H1 (cell line): ENCODE measurements around the gene P3H3. TPM values are rescaled to one million over a fixed set of nuclear protein-coding genes. Genes with fewer than 3 reads are reported as not detected.

Experiments
- CTCF ChIA-PET: fragments of 300-600 bp; sonication (Branson Sonifier 250); formaldehyde crosslinking; loops from one replicate; lab custom pipeline; 2021; ENCODE audit not compliant: partially characterized antibody; lab: Charles Lee
- POLR2A ChIA-PET: fragments of 300-600 bp; sonication (Branson Sonifier 250); formaldehyde crosslinking; loops from one replicate; lab custom pipeline; 2021; ENCODE audit warnings: inconsistent platforms; ENCODE audit not compliant: partially characterized antibody; lab: Charles Lee
- DNase-seq, 2 experiments: peaks; one replicate each; pipeline versions ENCODE4 v3.0.0 to v3.0.0-alpha.2; 2010 to 2022; ENCODE audit warnings: low spot score in 2 of 2, low read depth in 1 of 2, mixed read lengths in 1 of 2
- FAIRE-seq: peaks from 2 replicates; lab custom pipeline; 2011; peaks lifted over from hg19 to GRCh38; lab: Jason Lieb, UNC
- H2AFZ ChIP-seq: 2 replicates; pipeline ENCODE4 v1.8.1; 2012; ENCODE audit warnings: low read length, inconsistent platforms
- H2AK5ac ChIP-seq: 2 replicates; pipeline ENCODE4 v1.6.1; 2013; ENCODE audit warnings: low read depth, low read length
- H2BK120ac ChIP-seq: replicated peaks from 2 replicates; pipeline ENCODE3; 2013; ENCODE audit warnings: low read depth, low read length, inconsistent platforms
- H2BK12ac ChIP-seq: 2 replicates; pipeline ENCODE4 v1.6.1; 2013; ENCODE audit warnings: low read depth, low read length
- H2BK15ac ChIP-seq: 2 replicates; pipeline ENCODE4 v1.6.1; 2013; ENCODE audit warnings: low read length
- H2BK20ac ChIP-seq: 2 replicates; pipeline ENCODE4 v1.6.1; 2013; ENCODE audit warnings: low read length
- H2BK5ac ChIP-seq: 2 replicates; pipeline ENCODE4 v1.6.1; 2013; ENCODE audit warnings: low read depth, low read length
- H3K14ac ChIP-seq: 2 replicates; pipeline ENCODE4 v1.6.1; 2013; ENCODE audit warnings: inconsistent platforms; ENCODE audit not compliant: insufficient read length
- H3K18ac ChIP-seq: 2 replicates; pipeline ENCODE4 v1.6.1; 2013; ENCODE audit warnings: low read length; ENCODE audit errors: extremely low read depth
- H3K23ac ChIP-seq: 2 replicates; pipeline ENCODE4 v1.6.1; 2013; ENCODE audit warnings: inconsistent platforms; ENCODE audit not compliant: insufficient read length
- H3K23me2 ChIP-seq: 2 replicates; pipeline ENCODE4 v1.6.1; 2013; ENCODE audit warnings: low read depth, low read length
- H3K27ac ChIP-seq: 2 replicates; pipeline ENCODE4 v1.6.1; 2011; ENCODE audit warnings: low read depth, low read length, inconsistent platforms
- H3K27me3 ChIP-seq, 4 experiments: replicated peaks in 1 of 4; 1 replicate in 1 of 4; 2 replicates in 3 of 4; pipeline versions ENCODE4 v1.6.1 to v1.8.1; 2011 to 2013; ENCODE audit warnings: low read length in 3 of 4, mild to moderate bottlenecking in 3 of 4, inconsistent platforms in 2 of 4, mixed read lengths in 2 of 4, moderate library complexity in 1 of 4; ENCODE audit not compliant: control insufficient read depth in 3 of 4, insufficient read depth in 3 of 4; ENCODE audit errors: extremely low read depth in 1 of 4
- H3K36me3 ChIP-seq, 4 experiments: 2 replicates each; pipeline versions ENCODE4 v1.6.1 to v1.8.1; 2011 to 2013; ENCODE audit warnings: mild to moderate bottlenecking in 4 of 4, low read length in 3 of 4, moderate library complexity in 2 of 4, control low read depth in 1 of 4, inconsistent platforms in 1 of 4; ENCODE audit not compliant: insufficient read depth in 4 of 4, control insufficient read depth in 2 of 4
- H3K4ac ChIP-seq: replicated peaks from 2 replicates; pipeline ENCODE3; 2013; ENCODE audit warnings: low read length, low read depth, mixed read lengths, inconsistent platforms; ENCODE audit not compliant: insufficient read length
- H3K4me1 ChIP-seq, 4 experiments: replicated peaks in 1 of 4; 1 replicate in 1 of 4; 2 replicates in 3 of 4; pipeline versions ENCODE4 v1.6.1 to v1.8.1; 2011 to 2013; ENCODE audit warnings: low read length in 3 of 4, inconsistent platforms in 2 of 4, mixed read lengths in 1 of 4; ENCODE audit not compliant: insufficient read depth in 4 of 4, control insufficient read depth in 3 of 4
- H3K4me2 ChIP-seq, 2 experiments: 2 replicates each; pipeline versions ENCODE4 v1.6.1 to v1.8.1; 2011 to 2013; ENCODE audit warnings: low read depth in 2 of 2, low read length in 2 of 2, control low read depth in 1 of 2, inconsistent platforms in 1 of 2, mild to moderate bottlenecking in 1 of 2; ENCODE audit not compliant: insufficient read depth in 1 of 2
- H3K4me3 ChIP-seq, 4 experiments: fragments of 200-600, 300-600 bp in 1 of 4; sonication (generic), shearing (Covaris generic), sonication (Bioruptor Twin) in 1 of 4; 2 replicates each; pipeline versions ENCODE4 v1.5.1 to v1.8.1; 2011 to 2016; ENCODE audit warnings: low read length in 4 of 4, low read depth in 3 of 4, control low read depth in 2 of 4, inconsistent platforms in 2 of 4, mild to moderate bottlenecking in 2 of 4, mixed read lengths in 1 of 4, moderate library complexity in 1 of 4; ENCODE audit not compliant: insufficient read depth in 2 of 4; ENCODE audit errors: extremely low read depth in 1 of 4
- H3K56ac ChIP-seq: replicated peaks from 2 replicates; pipeline ENCODE3; 2013; ENCODE audit warnings: low read depth, mild to moderate bottlenecking, mixed read lengths, low read length, inconsistent platforms; ENCODE audit not compliant: insufficient read length
- H3K79me1 ChIP-seq: 2 replicates; pipeline ENCODE4 v1.6.1; 2013; ENCODE audit warnings: low read depth, low read length, control low read depth
- H3K79me2 ChIP-seq, 2 experiments: 2 replicates each; pipeline versions ENCODE4 v1.6.1 to v1.8.1; 2012 to 2013; ENCODE audit warnings: low read length in 2 of 2, mild to moderate bottlenecking in 2 of 2, inconsistent platforms in 1 of 2; ENCODE audit not compliant: insufficient read depth in 2 of 2, control insufficient read depth in 1 of 2
- H3K9ac ChIP-seq, 4 experiments: replicated peaks in 1 of 4; 1 replicate in 1 of 4; 2 replicates in 3 of 4; pipeline versions ENCODE4 v1.6.1 to v1.8.1; 2011 to 2013; ENCODE audit warnings: low read depth in 3 of 4, low read length in 3 of 4, control low read depth in 2 of 4, mild to moderate bottlenecking in 2 of 4, moderate library complexity in 2 of 4, inconsistent platforms in 1 of 4; ENCODE audit errors: extremely low read depth in 1 of 4
- H3K9me3 ChIP-seq, 2 experiments: 2 replicates each; pipeline versions ENCODE4 v1.6.1 to v1.8.1; 2012 to 2013; ENCODE audit warnings: mild to moderate bottlenecking in 2 of 2, moderate library complexity in 2 of 2, control low read depth in 1 of 2, inconsistent platforms in 1 of 2, low read depth in 1 of 2, low read length in 1 of 2, mixed read lengths in 1 of 2; ENCODE audit not compliant: insufficient read depth in 2 of 2
- H4K20me1 ChIP-seq, 2 experiments: replicated peaks in 1 of 2; 2 replicates each; pipeline versions ENCODE3 to v1.8.1; 2011 to 2013; ENCODE audit warnings: inconsistent platforms in 2 of 2, low read length in 2 of 2, mild to moderate bottlenecking in 1 of 2; ENCODE audit not compliant: insufficient read depth in 2 of 2, control insufficient read depth in 1 of 2
- H4K5ac ChIP-seq: 2 replicates; pipeline ENCODE4 v1.6.1; 2013; ENCODE audit warnings: low read length, low read depth, mixed read lengths, inconsistent platforms; ENCODE audit not compliant: insufficient read length
- H4K8ac ChIP-seq: 2 replicates; pipeline ENCODE4 v1.8.0; 2013; ENCODE audit warnings: mild to moderate bottlenecking, moderate library complexity, low read length, inconsistent platforms; ENCODE audit not compliant: insufficient read depth; ENCODE audit errors: extremely low read depth
- H4K91ac ChIP-seq: replicated peaks from 2 replicates; pipeline ENCODE3; 2013; ENCODE audit warnings: low read length, mixed read lengths, inconsistent platforms; ENCODE audit not compliant: insufficient read length
- BACH1 ChIP-seq: IDR thresholded peaks from 2 replicates; pipeline ENCODE4 v1.6.1; 2012; ENCODE audit warnings: low read length, improper control_type of control experiment
- GTF2F1 ChIP-seq: IDR thresholded peaks from 2 replicates; pipeline ENCODE4 v1.6.1; 2012; ENCODE audit warnings: low read depth, low read length, improper control_type of control experiment, borderline replicate concordance
- HDAC6 ChIP-seq: IDR thresholded peaks from one replicate; pipeline ENCODE4 v1.7.1; 2012; ENCODE audit warnings: low read depth, mild to moderate bottlenecking, inconsistent platforms, low read length, moderate library complexity
- JUND ChIP-seq: IDR thresholded peaks from 2 replicates; pipeline ENCODE4 v1.6.1; 2011; ENCODE audit warnings: mild to moderate bottlenecking, improper control_type of control experiment, low read length
- WGBS, 2 experiments: shearing (Covaris generic) in 1 of 2; methylation state at CpG; one replicate each; pipeline versions ENCODE4 v1.1.6 to v1.1.7; 2013 to 2015; ENCODE audit warnings: low lambda C conversion rate in 2 of 2, mixed read lengths in 2 of 2, inconsistent platforms in 1 of 2, low coverage in 1 of 2, missing lambda C conversion rate in 1 of 2; ENCODE audit not compliant: insufficient replicate concordance in 2 of 2, insufficient coverage in 1 of 2, insufficient read length in 1 of 2; ENCODE audit errors: extremely low coverage in 1 of 2, missing lambda C conversion rate in 1 of 2; 5-methylcytosine and 5-hydroxymethylcytosine counted together
- polyA plus RNA-seq, 7 experiments: library from polyadenylated mRNA; depleted of rRNA in 3 of 7; stranded (reverse) in 5 of 7; unstranded in 2 of 7; fragments of >200 nt in 5 of 7; fragments of 200-250 nt in 2 of 7; gene quantifications; 1 replicate in 5 of 7; 2 replicates in 1 of 7; 4 replicates in 1 of 7; pipeline versions ENCODE4 v1.2.1 to v1.2.3, GENCODE V29; 2011 to 2013; ENCODE audit warnings: missing spikeins in 2 of 7, mixed read lengths in 2 of 7
- total RNA-seq: library from RNA; stranded (reverse); fragmentation: NEBNext Ultra II Directional; extraction: Animal tissue kit (Norgen Biotek cat#: 25700); gene quantifications from 2 replicates; pipeline ENCODE4 v1.2.1, GENCODE V29; 2021

P3H3 gene
- total and polyA plus RNA-seq, 2 of the 8 experiments (the other 6 are each of a cell fraction or from before 2014, with no cell fraction given): 22.9 to 43.5 TPM

DNA sequence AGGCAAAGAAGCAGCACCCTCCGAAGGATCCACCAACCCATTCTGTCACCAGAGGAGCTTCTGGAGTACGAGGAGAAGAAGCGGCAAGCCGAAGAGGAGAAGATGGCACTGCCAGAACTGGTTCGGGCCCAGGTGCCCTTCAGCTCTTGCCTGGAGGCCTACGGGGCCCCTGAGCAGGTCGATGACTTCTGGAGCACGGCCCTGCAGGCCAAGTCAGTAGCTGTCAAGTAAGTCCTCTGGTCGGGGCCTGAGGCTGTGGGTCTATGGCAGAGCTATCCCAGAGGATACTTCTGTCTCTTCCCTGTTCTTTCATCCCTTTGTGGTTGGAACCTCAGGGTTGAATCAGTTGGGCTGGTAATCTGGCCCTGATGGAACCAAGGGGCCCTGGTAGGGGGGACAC, 33.2 kb downstream of the P3H3 start:
- H4K8ac ChIP-seq: no peak overlapping the region
- H4K20me1 ChIP-seq: peaks cover 0 to 2% of the 10 kb centered on the region in 2 experiments
- CTCF ChIA-PET: interaction anchor here (0.5 to 4.5 kb wide), 8 partner anchors 10 to 108 kb away, joined by 3 to 27 read pairs (median 4); partner anchors contain the start of genes GNB3, MLF2 and SPSB2
- no peak overlapping the region for H3K14ac ChIP-seq
- TF ChIP-seq JUND: no peak
- no peak for TF ChIP-seq BACH1
- no peak for TF ChIP-seq GTF2F1
- TF ChIP-seq HDAC6: no peak
- no peak overlapping the region for H3K18ac ChIP-seq
- no peaks in the 10 kb centered on the region for H3K27me3 ChIP-seq
- no peaks in the 10 kb centered on the region; the same call in 1 of the 2 replicates for H3K79me1 ChIP-seq
- H3K23ac ChIP-seq: no peak overlapping the region
- no peak overlapping the region for H3K4me2 ChIP-seq
- H4K91ac ChIP-seq: no peak overlapping the region
- H3K4me3 ChIP-seq: no peak overlapping the region
- H2AFZ ChIP-seq: no peak overlapping the region
- no peak overlapping the region for H3K27ac ChIP-seq
- H2BK20ac ChIP-seq: no peak overlapping the region
- H3K23me2 ChIP-seq: no peaks in the 10 kb centered on the region
- FAIRE-seq (no peak), DNase-seq (no peak)
- H4K5ac ChIP-seq: no peak overlapping the region
- H3K56ac ChIP-seq: no peak overlapping the region
- no peak overlapping the region for H2BK120ac ChIP-seq
- no peak overlapping the region for H3K9ac ChIP-seq
- H2BK15ac ChIP-seq: no peak overlapping the region
- H2BK5ac ChIP-seq: no peak overlapping the region
- POLR2A ChIA-PET: interaction anchor here (0.7 to 18.9 kb wide), 4 partner anchors 7 to 82 kb away, joined by 3 to 588 read pairs (median 14); partner anchors contain the start of genes C12orf57, CDCA3, GNB3 and RNU7-1
- H3K36me3 ChIP-seq: peaks cover 28 to 74% (median 66%) of the 10 kb centered on the region in 4 experiments
- WGBS, 2 experiments: 87% methylated on average over 9 of the region's 9 CpGs; no CpG with 5 or more reads in 1 of the 2 experiments
- no peak overlapping the region for H2AK5ac ChIP-seq
- no peaks in the 10 kb centered on the region for H3K79me2 ChIP-seq
- no peak overlapping the region for H2BK12ac ChIP-seq
- H3K4me1 ChIP-seq: peaks cover 2 to 10% (median 6%) of the 10 kb centered on the region in 4 experiments; a peak in 6 of 7 replicates
- no peak overlapping the region for H3K4ac ChIP-seq
- H3K9me3 ChIP-seq: no peaks in the 10 kb centered on the region
